ENCODE results near the gene RBBP8.

Gene RBBP8

DNA sequence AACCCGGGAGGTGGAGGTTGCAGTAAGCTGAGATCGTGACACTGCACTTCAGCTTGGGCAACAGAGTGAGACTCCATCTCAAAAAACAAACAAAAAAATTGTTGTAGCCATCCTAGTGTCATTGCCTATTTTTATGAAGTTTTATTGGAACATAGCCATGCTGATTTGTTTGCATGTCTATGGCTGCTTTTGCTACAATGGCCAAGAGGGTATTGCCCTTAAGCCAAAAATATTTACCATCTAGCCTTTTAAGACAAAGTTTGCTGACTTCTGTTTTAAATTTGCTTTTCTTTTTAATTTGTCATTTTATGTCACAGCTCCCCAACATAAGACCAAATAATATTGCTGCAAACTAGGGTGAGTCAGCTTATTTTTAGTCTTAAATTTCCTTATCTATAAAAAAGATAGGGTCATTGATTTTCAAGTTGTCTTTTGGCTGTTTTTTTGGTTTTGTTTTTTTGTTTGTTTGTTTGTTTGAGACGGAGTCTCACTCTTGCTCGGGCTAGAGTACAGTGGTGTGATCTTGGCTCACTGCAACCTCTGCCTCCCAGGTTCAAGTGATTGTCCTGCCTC lies 132.2 kb downstream of the RBBP8 start:
- no peak for DNase-seq

DNA sequence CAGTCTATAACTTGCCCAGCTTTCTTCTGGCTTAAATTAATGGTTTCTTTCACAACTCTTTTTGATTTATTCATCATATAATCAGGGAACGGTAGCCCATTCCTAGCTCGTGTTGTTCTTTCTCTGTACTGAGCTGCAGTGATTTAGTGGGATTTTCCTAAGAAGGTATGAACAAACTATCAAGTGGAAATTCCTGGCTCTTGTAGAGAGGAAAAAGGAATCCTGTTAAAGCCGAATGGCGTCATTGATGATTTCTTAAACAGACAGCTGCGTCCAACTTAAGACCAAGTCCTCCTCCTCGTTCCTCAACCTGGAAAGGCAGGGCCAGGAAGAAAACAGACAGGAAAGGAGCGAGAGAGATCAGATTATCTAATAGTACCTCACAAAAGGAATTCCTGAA lies 132.9 kb downstream of the RBBP8 start:
- DNase-seq, result no peak

GRCh38 chr18:23066504-23067039 lies 133.4 kb downstream of the RBBP8 start:
- no peak for DNase-seq

DNA sequence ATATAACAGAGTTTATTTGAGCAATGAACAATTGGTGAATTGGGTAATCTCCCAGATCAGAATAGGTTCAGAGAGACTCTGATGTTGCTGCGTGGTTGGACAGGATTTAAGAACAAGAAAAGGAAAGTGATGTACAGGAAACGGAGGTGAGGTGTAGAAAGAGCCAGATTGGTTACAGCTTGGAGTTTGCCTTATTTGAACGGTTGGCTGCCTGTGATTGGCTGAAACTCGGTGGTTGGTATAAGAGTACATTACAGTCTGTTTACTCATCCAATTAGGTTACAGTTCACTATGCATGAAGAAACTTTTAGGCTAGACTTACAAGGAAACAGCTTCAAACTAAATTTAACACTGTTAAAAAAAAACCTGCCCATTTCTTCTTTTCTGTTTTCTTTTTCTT lies 134.1 kb downstream of the RBBP8 start:
- no peak for DNase-seq

DNA sequence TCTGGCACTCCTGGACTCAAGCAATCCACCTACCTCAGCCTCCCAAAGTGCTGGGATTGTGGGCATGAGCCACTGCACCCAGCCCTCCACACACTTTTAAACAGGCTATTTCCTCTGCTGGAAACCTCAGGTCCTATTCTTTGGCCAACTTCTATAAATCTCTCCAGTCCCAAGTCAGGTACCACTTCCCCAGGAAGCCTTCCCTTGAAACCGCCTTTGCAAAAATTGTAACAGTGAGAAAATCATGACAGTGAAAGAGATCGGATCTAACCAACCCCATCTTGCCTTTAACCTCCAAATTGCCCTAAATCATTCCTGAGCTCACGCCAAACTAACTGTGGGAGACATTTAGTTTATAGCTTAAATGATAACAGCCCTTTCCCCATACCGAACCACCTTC lies 134.9 kb downstream of the RBBP8 start:
- DNase-seq, result no peak

DNA sequence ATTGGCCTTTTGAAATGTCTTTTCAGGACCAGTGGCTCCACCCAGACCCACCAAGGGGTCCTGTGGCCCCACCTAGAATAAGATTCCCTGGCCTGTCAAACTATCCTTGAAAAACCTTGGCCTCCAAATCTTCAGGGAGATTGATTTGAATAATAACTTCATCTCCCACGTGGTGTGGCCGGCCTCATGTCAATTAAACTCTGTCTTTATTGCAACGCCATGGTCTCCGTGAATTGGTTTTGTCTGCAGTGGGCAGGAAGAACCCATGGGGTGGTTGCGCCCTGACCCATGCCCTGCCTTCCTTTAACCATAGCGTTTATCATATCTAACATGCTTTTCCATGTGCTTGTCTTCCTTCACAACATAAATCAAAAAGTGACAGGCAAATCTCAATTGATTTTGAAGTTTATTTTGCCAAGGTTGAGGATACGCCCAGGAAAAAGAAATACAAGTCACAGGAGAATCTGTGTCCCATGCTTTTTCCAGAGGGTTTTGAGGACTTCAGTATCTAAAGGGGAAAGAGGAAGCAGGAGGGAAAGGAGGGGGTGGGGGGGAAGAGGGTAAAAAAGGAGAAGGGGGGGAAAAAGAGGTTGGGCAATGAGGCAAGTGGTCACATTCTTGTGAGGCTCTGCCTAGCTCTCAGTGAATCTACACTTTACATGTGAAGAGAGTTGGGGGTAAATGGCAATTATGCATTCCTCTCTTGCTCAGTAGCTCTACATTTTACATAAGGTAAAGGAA lies 135.6 kb downstream of the RBBP8 start:
- no peak for DNase-seq

DNA sequence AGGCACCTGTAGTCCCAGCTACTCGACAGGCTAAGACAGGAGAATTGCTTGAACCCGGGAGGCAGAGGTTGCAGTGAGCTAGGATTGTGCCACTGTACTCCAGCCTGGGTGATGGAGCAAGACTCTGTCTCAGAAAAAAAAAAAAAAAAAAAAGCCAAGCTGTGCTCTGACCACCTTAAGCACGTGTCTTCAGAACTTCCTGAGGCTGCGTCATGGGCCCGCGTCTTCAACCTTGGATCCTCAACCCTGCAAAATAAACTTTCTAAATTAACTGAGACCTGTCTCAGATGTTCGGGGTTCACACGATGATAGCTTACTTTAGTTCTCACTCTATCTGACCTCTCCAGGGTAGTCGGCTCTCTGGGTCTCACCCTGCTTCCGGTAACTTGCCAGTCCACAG lies 136.4 kb downstream of the RBBP8 start:
- DNase-seq, result peak; percentile 44

DNA sequence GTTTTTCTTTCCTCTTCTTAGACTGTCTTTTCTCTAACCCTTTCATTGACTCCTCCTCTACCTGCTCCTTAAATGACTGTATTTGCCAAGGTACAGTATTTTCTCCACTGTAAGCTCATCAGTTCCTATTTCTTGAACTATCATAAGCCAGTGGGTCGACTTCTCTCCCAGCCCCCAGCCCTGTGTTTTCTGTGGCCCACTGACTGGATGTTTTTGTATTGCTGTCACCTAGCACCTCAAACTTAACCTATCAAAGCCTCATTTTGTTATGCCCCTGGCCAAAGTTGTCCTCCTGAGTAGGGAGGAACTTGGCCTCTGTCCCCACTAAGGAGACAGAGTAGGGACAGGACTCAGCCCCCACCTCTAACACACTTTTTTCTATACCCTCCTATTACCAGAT lies 136.8 kb downstream of the RBBP8 start:
- no peak for DNase-seq

DNA sequence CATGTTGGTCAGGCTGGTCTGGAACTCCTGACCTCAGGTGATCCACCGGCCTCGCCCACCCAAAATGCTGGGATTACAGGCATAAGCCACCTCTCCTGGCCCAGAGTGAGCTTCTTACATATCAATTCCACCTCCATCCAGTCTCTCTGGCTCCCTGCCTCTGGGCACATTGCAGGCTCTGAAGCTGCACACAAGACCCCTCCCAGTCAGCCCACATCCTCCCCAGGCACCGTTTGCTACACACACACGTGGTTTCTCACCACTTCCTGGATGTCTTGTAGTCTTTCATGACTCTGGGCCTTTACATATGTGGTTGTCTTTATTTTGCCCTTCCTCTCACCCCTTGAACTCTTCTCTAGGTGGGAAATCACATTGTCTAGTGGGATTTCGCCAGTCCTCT lies 138.2 kb downstream of the RBBP8 start:
- DNase-seq, result peak; percentile 71

GRCh38 chr18:23072079-23072478 lies 139.0 kb downstream of the RBBP8 start:
- no peak for DNase-seq

DNA sequence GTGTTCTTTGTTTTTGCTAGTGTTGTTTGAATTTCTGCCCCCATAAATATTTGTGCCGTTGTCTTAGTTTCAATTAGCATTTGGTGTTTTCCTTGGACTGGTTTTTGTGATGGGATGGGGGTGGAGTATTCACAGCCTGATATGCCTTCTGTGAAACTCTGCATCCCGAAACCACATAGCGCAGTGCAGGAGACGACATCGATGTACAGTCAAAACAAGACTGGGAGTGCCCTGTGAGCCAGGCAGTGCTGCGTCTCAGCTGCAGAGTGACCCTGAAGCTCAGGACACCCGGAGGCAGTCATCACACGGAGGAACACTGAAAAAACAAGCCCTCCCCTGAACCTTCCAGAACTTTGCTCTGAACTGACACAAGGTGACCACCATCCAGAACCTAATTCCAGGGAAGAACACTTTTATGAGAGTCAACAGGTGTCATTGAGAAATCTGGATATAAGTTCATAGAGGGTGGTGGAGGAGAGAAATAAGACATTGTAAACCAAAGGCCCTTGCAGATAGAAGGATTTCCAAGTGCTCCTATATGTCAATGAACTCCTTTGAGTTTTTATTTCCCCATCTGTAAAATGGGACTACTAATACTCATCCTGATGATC lies 141.0 kb downstream of the RBBP8 start:
- no peak for DNase-seq
